Common myeloid progenitor, CD34-positive (primary cell): ENCODE data around the gene DOCK1.

Experiments
- CTCF ChIA-PET: fragments of 350-600 bp; sonication (Branson Sonifier 250); formaldehyde crosslinking; loops from one replicate; lab custom pipeline; 2021; ENCODE audit warnings: antibody characterized with exemption; lab: Charles Lee
- POLR2A ChIA-PET: fragments of 350-600 bp; sonication (Branson Sonifier 250); formaldehyde crosslinking; loops from one replicate; lab custom pipeline; 2021; ENCODE audit warnings: antibody characterized with exemption; lab: Charles Lee
- DNase-seq, 3 donors: peaks; one replicate each; pipeline versions ENCODE4 v3.0.0 to v3.0.0-alpha.2; 2013
- H3K27ac ChIP-seq, 2 experiments: 1 replicate in 1 of 2; 2 replicates in 1 of 2; pipeline ENCODE4 v1.7.0; 2013; ENCODE audit warnings: inconsistent platforms in 2 of 2, low read length in 2 of 2, mild to moderate bottlenecking in 2 of 2, low read depth in 1 of 2, moderate library complexity in 1 of 2; ENCODE audit not compliant: severe bottlenecking in 2 of 2, insufficient read depth in 1 of 2, poor library complexity in 1 of 2
- H3K27me3 ChIP-seq, 5 experiments: replicated peaks in 2 of 5; 1 replicate in 3 of 5; 2 replicates in 2 of 5; pipeline versions ENCODE4 v1.6.1 to v1.7.0; 2013; ENCODE audit warnings: low read length in 4 of 5, mild to moderate bottlenecking in 2 of 5, moderate library complexity in 2 of 5, inconsistent platforms in 1 of 5; ENCODE audit not compliant: insufficient read depth in 5 of 5, control insufficient read depth in 4 of 5
- H3K36me3 ChIP-seq, 4 experiments: 1 replicate in 2 of 4; 2 replicates in 2 of 4; pipeline versions ENCODE4 v1.6.1 to v1.7.0; 2013; ENCODE audit warnings: low read length in 3 of 4, control low read depth in 1 of 4, mild to moderate bottlenecking in 1 of 4; ENCODE audit not compliant: control insufficient read depth in 4 of 4, insufficient read depth in 4 of 4
- H3K4me1 ChIP-seq, 4 experiments: 1 replicate in 3 of 4; 2 replicates in 1 of 4; pipeline versions ENCODE4 v1.6.1 to v1.7.1; 2013; ENCODE audit warnings: low read length in 3 of 4, mild to moderate bottlenecking in 3 of 4, control low read depth in 1 of 4, inconsistent platforms in 1 of 4, moderate library complexity in 1 of 4; ENCODE audit not compliant: control insufficient read depth in 4 of 4, insufficient read depth in 4 of 4; ENCODE audit errors: control extremely low read depth in 1 of 4
- H3K4me3 ChIP-seq, 7 experiments: 1 replicate in 4 of 7; 2 replicates in 3 of 7; pipeline versions ENCODE4 v1.5.1 to v1.7.0; 2013; ENCODE audit warnings: mild to moderate bottlenecking in 7 of 7, low read length in 6 of 7, moderate library complexity in 6 of 7, inconsistent platforms in 2 of 7, low read depth in 2 of 7, control low read depth in 1 of 7; ENCODE audit not compliant: insufficient read depth in 4 of 7, control insufficient read depth in 1 of 7; ENCODE audit errors: extremely low read depth in 1 of 7
- H3K9me3 ChIP-seq, 5 experiments: 1 replicate in 4 of 5; 2 replicates in 1 of 5; pipeline versions ENCODE4 v1.6.1 to v1.7.1; 2013; ENCODE audit warnings: low read length in 4 of 5, mild to moderate bottlenecking in 2 of 5, inconsistent platforms in 1 of 5, low read depth in 1 of 5, moderate library complexity in 1 of 5; ENCODE audit not compliant: control insufficient read depth in 4 of 5, insufficient read depth in 2 of 5; ENCODE audit errors: control extremely low read depth in 1 of 5
- WGBS: methylation state at CpG from one replicate; pipeline ENCODE4 v1.1.5; 2013; ENCODE audit not compliant: insufficient coverage; 5-methylcytosine and 5-hydroxymethylcytosine counted together

Gene DOCK1

DNA sequence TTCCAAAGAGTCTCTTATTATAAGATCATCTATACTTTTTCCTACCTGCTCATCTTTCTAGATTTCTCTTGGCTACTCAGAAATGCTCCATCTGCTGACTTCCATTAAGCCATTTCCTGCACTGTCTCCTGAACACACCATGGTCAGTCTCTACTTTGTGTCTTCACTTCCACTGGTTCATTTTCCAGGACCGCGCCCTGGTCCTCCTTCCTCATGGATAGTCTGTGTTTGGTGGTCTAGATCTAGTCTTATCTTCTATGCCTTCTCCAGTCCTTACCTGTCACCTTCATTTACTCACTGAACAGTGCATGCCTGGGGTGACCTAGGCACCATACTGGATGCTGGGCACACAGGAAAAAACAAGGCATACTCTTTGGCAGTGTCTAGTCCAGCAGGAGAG lies 279.4 kb downstream of the DOCK1 start:
- no peak for DNase-seq
- ChIA-PET POLR2A (no interaction called here), CTCF (no interaction called here)
- Histone ChIP-seq H3K36me3 (peaks cover 0 to 3% (median 0%) of the 10 kb centered on the region in 4 experiments), H3K4me1 (peaks cover 0 to 2% (median 0%) of the 10 kb centered on the region in 4 experiments), H3K27ac (no peak overlapping the region), H3K27me3 (peaks cover 0 to under 1% (median 0%) of the 10 kb centered on the region in 5 experiments), H3K4me3 (no peak overlapping the region), H3K9me3 (peaks cover 0 to 9% (median 0%) of the 10 kb centered on the region in 5 experiments)
- WGBS: 100% methylated on average over 2 of the region's 2 CpGs

GRCh38 chr10:127186813-127187212 lies 281.6 kb downstream of the DOCK1 start:
- POLR2A ChIA-PET: no interaction called here
- 79% methylated on average over 5 of the region's 7 CpGs for WGBS
- H3K27ac ChIP-seq: no peak overlapping the region

GRCh38 chr10:127189226-127189625 lies 284.0 kb downstream of the DOCK1 start:
- Histone ChIP-seq H3K4me3 (no peak overlapping the region), H3K27me3 (peaks cover under 1 to 23% (median 11%) of the 10 kb centered on the region in 5 experiments), H3K27ac (no peak overlapping the region), H3K4me1 (peaks cover 0 to 2% (median 0%) of the 10 kb centered on the region in 4 experiments), H3K9me3 (peaks cover 0 to 6% (median 0%) of the 10 kb centered on the region in 5 experiments), H3K36me3 (peaks cover 0 to 3% (median 0%) of the 10 kb centered on the region in 4 experiments)
- CTCF ChIA-PET: no interaction called here
- no peak for DNase-seq
- POLR2A ChIA-PET: no interaction called here

More at GRCh38 chr10:127186813-127187212, 281.6 kb downstream of the DOCK1 start:
- DNase-seq: no peak
- Histone ChIP-seq H3K27me3 (peaks cover 0 to 4% (median 3%) of the 10 kb centered on the region in 5 experiments), H3K36me3 (peaks cover 0 to 3% (median 0%) of the 10 kb centered on the region in 4 experiments), H3K4me3 (no peak overlapping the region), H3K4me1 (peaks cover 0 to 2% (median 0%) of the 10 kb centered on the region in 4 experiments), H3K9me3 (peaks cover 0 to 6% (median 0%) of the 10 kb centered on the region in 5 experiments)
- CTCF ChIA-PET: no interaction called here

- Histone ChIP-seq H3K4me3 (no peak overlapping the region), H3K27ac (no peak overlapping the region), H3K27me3 (peaks cover 9 to 35% (median 13%) of the 10 kb centered on the region in 5 experiments), H3K4me1 (peaks cover 0 to 8% (median 4%) of the 10 kb centered on the region in 4 experiments), H3K9me3 (no peaks in the 10 kb centered on the region), H3K36me3 (no peaks in the 10 kb centered on the region)
- ChIA-PET POLR2A (no interaction called here), CTCF (no interaction called here)
- WGBS: no CpG with 5 or more reads among the region's 5 CpGs
- DNase-seq: no peak
These were observed 285.2 kb downstream of the DOCK1 start for GRCh38 chr10:127190427-127190826.

- H3K4me1 ChIP-seq: peaks cover 0 to 24% (median 18%) of the 10 kb centered on the region in 4 experiments
- H3K36me3 ChIP-seq: no peaks in the 10 kb centered on the region
- peaks cover 13 to 57% (median 17%) of the 10 kb centered on the region in 5 experiments for H3K27me3 ChIP-seq
- no peak overlapping the region for H3K4me3 ChIP-seq
- no peak for DNase-seq
- WGBS: 91% methylated on average over 7 of the region's 7 CpGs
- H3K27ac ChIP-seq: no peak overlapping the region
- no peaks in the 10 kb centered on the region for H3K9me3 ChIP-seq
- POLR2A ChIA-PET: no interaction called here
- CTCF ChIA-PET: interaction anchor here (1.5 kb wide), 1 partner anchor 78 kb away, joined by 3 read pairs; no protein-coding TSS in a partner anchor
These were observed 287.9 kb downstream of the DOCK1 start for GRCh38 chr10:127193125-127193524.

- POLR2A ChIA-PET: no interaction called here
- no peak overlapping the region for H3K27ac ChIP-seq
- peaks cover 0 to 24% (median 18%) of the 10 kb centered on the region in 4 experiments for H3K4me1 ChIP-seq
- CTCF ChIA-PET: interaction anchor here (1.5 kb wide), 1 partner anchor 79 kb away, joined by 3 read pairs; no protein-coding TSS in a partner anchor
- H3K36me3 ChIP-seq: no peaks in the 10 kb centered on the region
- H3K9me3 ChIP-seq: no peaks in the 10 kb centered on the region
- H3K27me3 ChIP-seq: peaks cover 13 to 58% (median 17%) of the 10 kb centered on the region in 5 experiments
- no CpG with 5 or more reads among the region's 2 CpGs for WGBS
- H3K4me3 ChIP-seq: no peak overlapping the region
- no peak for DNase-seq
These were observed 288.9 kb downstream of the DOCK1 start for GRCh38 chr10:127194111-127194510.

- Histone ChIP-seq H3K4me1 (peaks cover 0 to 24% (median 18%) of the 10 kb centered on the region in 4 experiments), H3K36me3 (no peaks in the 10 kb centered on the region), H3K4me3 (no peak overlapping the region), H3K27ac (no peak overlapping the region), H3K27me3 (peaks cover 13 to 58% (median 17%) of the 10 kb centered on the region in 5 experiments), H3K9me3 (no peaks in the 10 kb centered on the region)
- peak in 1 of 3 donors; percentile 4 for DNase-seq
- WGBS: 43% methylated on average over 14 of the region's 16 CpGs
- POLR2A ChIA-PET: no interaction called here
- CTCF ChIA-PET: interaction anchor here (1.5 kb wide), 1 partner anchor 80 kb away, joined by 3 read pairs; no protein-coding TSS in a partner anchor
These were observed 289.4 kb downstream of the DOCK1 start for GRCh38 chr10:127194599-127194998.
